AG09319 (cell line): ENCODE results near the gene GRWD1.
"Not testable (repeated sequence)": the region's sequence is repeated elsewhere in the genome, so short reads cannot be mapped to it uniquely, and the experiment has no call there.

Experiments
- DNase-seq: peaks from one replicate; pipeline ENCODE4 v3.0.0-alpha.2; 2010; ENCODE audit warnings: low read depth; ENCODE audit errors: extremely low read depth
- CTCF ChIP-seq: IDR thresholded peaks from 2 replicates; pipeline ENCODE4 v1.5.1; 2011; ENCODE audit warnings: low read depth, mild to moderate bottlenecking, inconsistent platforms, low read length, moderate library complexity

Gene GRWD1

GRCh38 chr19:48487948-48488347 is 42.2 kb downstream of the GRWD1 start:
- TF ChIP-seq CTCF: no peak
- DNase-seq: peak; percentile 55

- not testable (repeated sequence) for DNase-seq
These were observed 42.7 kb downstream of the GRWD1 start for GRCh38 chr19:48488478-48488877.

GRCh38 chr19:48489608-48490216 is 43.9 kb downstream of the GRWD1 start:
- peak; percentile 98 for TF ChIP-seq CTCF
- DNase-seq: no peak

GRCh38 chr19:48490981-48491792 is 45.4 kb downstream of the GRWD1 start:
- DNase-seq: no peak
- TF ChIP-seq CTCF: no peak

- DNase-seq: no peak
- TF ChIP-seq CTCF: no peak
These were observed 46.0 kb downstream of the GRWD1 start for GRCh38 chr19:48491793-48492123.

- DNase-seq: peak; percentile 96
- TF ChIP-seq CTCF: no peak
These were observed 47.3 kb downstream of the GRWD1 start for GRCh38 chr19:48492925-48493717.

- no peak for DNase-seq
- no peak for TF ChIP-seq CTCF
These were observed 48.1 kb downstream of the GRWD1 start for GRCh38 chr19:48493718-48494401.
